ENCODE data around the gene SGIP1.
"Not testable (repeated sequence)": the region's sequence is repeated elsewhere in the genome, so short reads cannot be mapped to it uniquely, and the experiment has no call there.

SGIP1 gene

GRCh38 chr1:66685265-66685664, 151.3 kb downstream of the SGIP1 start:
- DNase-seq = no peak

GRCh38 chr1:66685670-66686069, 151.7 kb downstream of the SGIP1 start:
- no peak for DNase-seq

- no peak for DNase-seq
These were observed 152.5 kb downstream of the SGIP1 start for GRCh38 chr1:66686406-66686805.

GRCh38 chr1:66687358-66687757, 153.4 kb downstream of the SGIP1 start:
- DNase-seq = no peak

DNA sequence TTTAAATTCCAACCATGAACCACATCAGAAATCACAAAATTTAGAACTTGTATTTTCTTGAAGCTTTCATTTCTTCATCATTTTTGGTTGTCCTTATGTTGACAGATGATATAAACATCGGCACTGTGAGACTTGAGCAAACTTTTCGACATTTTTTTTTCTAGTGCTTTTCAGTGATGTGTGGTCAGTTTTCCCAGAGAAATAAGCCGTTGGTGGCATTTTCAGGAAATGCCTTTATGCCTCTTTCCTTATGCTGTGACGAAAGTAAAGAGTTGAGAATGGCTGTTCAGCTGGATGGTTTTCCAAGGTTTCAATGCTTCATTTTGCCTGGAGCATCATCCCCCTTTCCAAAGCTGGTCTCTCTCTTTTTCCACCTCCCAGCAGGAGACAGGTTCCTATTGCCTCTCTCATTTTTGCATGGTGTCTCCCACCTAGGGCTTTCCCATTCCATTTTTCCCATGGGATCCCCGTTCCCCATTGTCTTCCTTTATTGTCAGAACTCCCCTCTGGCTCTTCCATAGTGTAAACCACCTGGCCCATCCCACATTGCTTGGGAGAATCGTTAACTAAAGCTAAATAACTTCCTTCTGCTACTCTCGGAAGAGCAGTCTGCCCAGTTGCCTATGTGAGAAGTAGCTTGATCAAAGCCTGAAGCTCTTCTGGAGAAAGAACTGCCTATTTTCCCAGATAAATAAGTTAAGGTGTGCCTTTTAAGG, 156.9 kb downstream of the SGIP1 start:
- DNase-seq = no peak

DNA sequence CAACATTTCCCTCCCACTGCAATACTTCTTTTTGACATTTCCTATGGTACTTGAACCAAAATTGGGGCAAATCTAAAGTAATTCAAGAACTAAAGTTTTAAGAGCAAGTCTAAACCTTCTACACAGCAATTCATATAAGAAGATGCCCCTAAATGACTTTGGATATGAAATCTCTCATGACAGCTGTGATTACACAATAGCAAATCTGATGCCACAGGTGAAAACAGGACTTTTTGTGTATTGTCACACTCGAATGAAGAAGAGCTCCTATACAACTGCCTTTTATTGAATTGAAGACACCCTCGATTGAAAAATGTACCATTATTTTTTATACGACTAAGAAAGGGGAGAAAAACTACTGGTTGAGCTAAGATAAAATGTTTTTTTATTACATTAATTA, 158.7 kb downstream of the SGIP1 start:
- DNase-seq = no peak

DNA sequence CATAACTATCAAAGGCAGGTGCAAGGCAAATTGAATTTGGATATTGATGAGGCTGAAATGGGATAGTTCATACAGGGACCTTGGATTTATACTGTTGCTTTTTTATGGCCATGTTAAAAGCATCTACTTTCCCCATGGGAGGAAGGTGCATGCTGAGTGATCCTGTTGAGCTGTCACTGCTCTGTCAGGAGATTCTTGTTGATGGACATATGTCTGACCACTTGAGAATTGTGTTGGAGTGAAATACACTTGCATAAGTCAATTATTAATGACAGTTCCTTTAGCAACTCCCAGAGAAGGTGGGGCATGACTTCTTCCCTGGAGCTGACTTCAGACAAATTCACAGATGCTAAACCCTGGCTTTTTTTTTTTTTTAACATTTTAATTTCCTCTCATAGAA, 159.9 kb downstream of the SGIP1 start:
- DNase-seq = no peak

DNA sequence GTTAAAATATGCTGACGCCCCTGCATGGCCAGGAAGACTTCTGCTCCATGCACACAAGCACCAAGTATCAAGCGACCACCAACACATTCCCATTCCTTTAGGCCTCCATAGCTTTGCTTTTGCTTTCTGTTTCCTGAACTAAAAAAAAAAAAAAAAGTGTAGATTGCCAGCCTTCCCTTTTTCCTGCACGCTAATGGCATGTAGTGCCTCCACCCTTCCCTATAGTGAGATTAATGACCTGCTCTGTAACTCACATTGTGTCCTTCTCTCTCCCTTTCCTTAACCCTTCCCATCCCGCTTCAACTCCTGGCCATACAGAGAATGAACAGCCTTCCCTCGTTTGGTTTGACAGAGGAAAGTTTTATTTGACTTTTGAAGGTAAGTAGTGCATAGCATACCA, 161.2 kb downstream of the SGIP1 start:
- DNase-seq = no peak

DNA sequence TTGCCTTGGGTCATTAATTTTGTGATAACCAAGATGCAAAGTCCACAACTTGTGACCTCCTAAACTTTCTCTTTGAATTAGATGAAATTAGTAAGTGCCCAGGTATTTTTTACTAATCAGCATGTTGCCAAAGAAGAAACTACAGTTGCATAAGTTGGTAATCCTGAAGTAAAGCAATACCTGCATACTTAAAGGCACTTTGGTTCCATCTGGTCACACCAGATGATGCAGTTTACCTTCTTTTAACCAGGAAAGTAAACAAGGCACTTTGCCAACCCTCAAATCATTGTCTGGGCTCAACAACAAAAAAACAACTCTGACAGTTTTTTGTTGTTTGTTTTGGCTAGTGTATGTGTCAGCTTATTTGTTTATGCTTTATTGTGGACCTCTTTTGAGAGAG, 162.8 kb downstream of the SGIP1 start:
- no peak for DNase-seq

- no peak for DNase-seq
These were observed 165.3 kb downstream of the SGIP1 start for GRCh38 chr1:66699213-66699612.

GRCh38 chr1:66704177-66704875, 170.4 kb downstream of the SGIP1 start:
- no peak for DNase-seq

DNA sequence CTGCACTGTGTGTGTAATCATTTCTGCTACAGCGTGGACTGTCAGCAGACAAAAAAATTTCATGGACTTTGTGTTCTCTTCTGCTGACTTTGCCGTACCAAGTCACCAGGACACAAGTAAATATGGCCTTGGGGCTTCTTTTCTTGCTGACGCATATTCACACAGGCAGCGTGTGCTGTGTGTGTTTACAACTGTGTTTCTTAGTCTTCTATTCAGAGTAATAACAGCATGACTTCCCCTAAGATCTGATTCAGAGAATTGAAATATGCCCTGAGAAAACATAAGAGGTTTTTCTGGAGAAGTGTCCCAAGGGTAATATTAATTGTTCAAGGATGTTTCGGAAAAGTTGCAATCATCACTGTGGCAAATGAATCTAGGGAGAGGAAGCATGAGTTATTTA, 171.2 kb downstream of the SGIP1 start:
- no peak for DNase-seq

DNA sequence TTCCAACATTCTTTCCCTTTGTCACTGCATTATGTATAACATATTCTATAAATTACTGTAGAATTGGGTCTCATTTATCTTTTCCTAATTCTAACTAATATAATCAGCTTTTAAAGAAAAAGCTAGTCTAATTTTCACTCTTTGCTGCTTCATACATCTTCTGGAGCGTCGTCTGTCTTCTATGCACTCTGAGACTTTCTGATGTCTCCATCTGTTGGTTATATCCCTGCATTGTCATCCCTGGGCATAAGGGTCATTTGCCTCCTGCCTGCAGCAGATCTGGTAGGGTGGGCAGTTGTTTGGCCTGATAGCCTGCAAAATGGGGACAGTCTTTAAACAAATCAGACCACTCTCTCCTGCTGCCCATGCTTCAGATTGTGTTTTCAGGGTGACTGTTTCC, 177.5 kb downstream of the SGIP1 start:
- no peak for DNase-seq

DNA sequence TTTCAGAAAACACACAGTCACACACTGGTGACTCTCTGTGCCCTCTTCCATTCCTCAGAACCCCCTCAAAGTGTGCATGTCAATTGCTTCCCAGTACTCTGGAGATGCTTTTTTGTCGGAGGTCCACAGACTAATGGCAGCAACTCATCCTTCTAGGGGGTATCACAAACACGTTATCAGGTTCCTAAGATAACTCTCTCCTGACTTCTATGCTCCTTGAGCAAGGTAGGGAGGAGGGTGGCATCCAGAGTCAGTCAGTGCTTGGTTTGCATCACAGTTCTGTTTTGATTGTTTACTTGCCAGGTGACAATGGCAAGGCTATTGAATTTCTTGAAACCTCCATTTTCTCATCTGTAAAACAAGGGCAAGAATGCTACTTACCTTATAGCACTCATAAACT, 178.9 kb downstream of the SGIP1 start:
- DNase-seq = no peak

GRCh38 chr1:66723985-66724384, 190.0 kb downstream of the SGIP1 start:
- DNase-seq = no peak

GRCh38 chr1:66725885-66726665, 192.1 kb downstream of the SGIP1 start:
- peak; percentile 10 to 16 for DNase-seq

DNA sequence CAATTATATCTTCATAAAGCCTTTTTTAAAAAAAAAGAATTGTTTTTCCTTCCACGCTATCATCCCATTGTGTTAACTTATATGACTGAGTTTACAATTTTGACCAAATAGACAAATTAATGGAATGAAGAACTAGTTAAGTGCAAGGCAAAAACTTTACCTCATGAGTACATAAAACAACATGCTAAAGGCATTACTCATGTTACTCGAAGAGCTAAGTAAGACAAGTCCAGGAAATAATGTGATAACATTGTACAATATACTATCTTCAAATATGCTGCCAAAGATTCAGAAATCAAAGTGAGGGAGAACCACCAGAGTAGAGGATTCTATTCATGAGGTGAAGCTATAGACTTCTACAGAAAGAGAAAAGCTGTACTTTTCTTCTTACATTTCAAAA, 194.1 kb downstream of the SGIP1 start:
- DNase-seq = no peak

- not testable (repeated sequence) for DNase-seq
These were observed 194.8 kb downstream of the SGIP1 start for GRCh38 chr1:66728716-66729115.

DNA sequence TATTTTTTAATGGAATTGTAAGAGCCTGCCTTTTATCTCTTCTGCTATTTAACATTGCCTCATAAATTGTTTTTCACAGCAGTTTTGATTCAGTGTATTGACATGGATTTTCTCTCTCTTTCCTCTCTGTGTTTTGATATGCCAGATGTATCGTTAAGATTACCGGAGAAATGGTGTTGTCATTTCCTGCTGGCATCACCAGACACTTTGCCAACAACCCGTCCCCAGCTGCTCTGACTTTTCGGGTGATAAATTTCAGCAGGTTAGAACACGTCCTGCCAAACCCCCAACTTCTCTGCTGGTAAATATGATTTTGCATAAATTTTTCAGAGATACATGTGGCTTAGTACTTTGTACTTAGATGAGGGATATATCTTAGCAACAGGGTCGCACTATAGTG, 195.2 kb downstream of the SGIP1 start:
- DNase-seq = no peak

DNA sequence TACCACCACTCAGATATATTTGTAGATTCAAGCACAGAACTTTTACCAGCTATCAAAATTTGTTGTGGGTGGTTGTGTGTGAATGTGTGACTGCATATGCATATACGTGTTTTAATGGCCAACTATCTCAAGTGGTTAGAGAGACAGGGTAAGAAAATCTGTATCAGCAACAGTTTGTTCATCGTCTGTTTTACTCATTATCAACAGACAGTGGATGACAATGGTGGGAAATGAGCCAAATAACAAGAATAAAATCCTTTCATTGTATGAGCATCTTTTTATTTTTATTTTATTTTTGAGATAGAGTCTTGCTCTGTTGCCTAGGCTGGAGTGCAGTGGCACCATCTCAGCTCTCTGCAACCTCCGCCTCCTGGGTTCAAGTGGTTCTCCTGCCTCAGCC, 195.6 kb downstream of the SGIP1 start:
- DNase-seq = no peak

GRCh38 chr1:66730462-66730861, 196.5 kb downstream of the SGIP1 start:
- no peak for DNase-seq

DNA sequence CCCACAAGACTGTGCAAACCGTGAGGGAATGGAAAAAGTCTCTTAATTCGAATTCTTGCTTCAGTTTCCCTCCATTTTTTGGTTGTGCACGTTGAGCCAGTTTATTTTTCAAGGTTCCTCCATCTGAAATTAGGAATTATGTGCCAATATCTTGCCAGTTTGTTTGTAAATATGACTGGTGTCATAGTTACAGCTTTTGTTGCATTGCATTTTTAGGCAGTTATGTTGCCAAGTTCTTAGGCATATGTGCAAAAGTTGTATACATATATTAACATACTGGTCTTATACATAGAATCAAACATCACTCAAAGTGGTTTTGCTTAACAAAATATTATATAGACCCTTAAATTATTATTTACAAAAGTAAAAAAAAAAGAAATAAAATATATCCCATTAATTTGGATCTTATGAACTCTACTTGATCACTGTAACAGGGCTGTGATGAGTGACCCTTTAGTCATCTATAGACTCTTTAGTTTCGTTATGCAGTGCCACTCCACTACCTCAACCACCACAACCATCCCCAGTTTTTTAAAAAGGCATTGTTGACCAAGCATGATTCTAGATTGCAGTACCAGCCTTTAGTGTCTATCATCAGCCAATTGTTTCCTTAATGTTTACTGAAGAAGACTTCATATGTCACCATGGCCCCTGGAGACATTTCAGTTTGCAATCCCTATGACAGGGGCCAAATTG, 197.4 kb downstream of the SGIP1 start:
- no peak for DNase-seq

DNA sequence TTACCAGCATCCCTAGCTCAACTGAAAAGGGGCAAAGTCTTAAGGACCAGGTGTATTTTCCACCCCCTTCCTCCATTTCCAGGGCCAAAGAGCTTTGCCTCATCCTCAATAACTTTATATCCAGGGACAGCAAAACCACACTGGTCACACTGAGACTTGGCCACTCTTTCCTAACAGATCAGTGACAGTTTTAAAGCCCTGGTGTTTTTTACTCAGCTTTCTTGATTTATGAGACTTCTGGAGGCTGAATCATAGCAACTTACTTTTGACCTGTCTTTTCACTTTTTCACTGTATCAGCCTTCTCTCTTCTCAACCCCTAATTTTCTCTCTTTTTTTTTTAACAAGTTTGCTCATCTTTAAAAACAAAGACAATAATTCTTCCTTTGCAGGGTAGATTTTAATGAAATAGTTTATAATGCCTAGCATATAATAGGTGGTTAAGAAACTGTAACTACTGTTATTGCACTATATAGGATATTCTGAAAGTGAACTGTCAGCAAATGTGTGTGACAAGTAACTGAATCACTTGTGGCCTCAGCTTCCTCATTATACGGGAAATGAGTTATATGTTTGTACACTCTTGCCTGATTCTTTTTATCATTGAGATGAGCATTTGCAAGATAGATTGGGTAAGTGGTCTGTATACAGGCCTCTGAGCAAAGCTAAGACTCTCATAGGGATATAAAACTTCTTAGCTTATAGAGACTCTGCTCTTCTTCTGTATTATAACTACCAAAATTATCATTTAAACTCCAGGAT, 198.6 kb downstream of the SGIP1 start:
- no peak for DNase-seq
